Measurements from ENCODE around the gene MAPRE2. TPM values are rescaled to one million over a fixed set of nuclear protein-coding genes. Genes with fewer than 3 reads are reported as not detected.
A peak's percentile ranks its signal among the peaks of the same experiment; 100 is the strongest.

Gene MAPRE2
- total and polyA plus RNA-seq, 4 donors, result 12.5 to 57.8 (median 19.8) TPM

GRCh38 chr18:35080058-35080457 lies 38.8 kb downstream of the MAPRE2 start:
- no peak for DNase-seq
- no peak for ATAC-seq (ENCODE audit: insufficient read depth, low FRiP score)
- Histone ChIP-seq H3K4me1 (ENCODE audit: control insufficient read depth in 5 of 5, insufficient read depth in 5 of 5, low read length in 5 of 5) (peaks cover 0 to 37% (median 4%) of the 10 kb centered on the region in 5 donors), H3K27ac (ENCODE audit: low read depth in 1 of 2, low read length in 1 of 2) (no peak overlapping the region), H3K36me3 (ENCODE audit: control insufficient read depth in 4 of 4, insufficient read depth in 4 of 4, low read length in 4 of 4) (peaks cover 0 to 1% (median 0%) of the 10 kb centered on the region in 4 donors), H3K9me3 (ENCODE audit: control insufficient read depth in 4 of 4, insufficient read depth in 3 of 4, low read length in 3 of 4) (no peaks in the 10 kb centered on the region), H3K9ac (ENCODE audit: insufficient read depth in 1 of 2, low read length in 2 of 2) (no peak overlapping the region), H3K4me3 (no peak overlapping the region), H3K27me3 (ENCODE audit: control insufficient read depth in 3 of 3, insufficient read depth in 3 of 3, low read length in 2 of 3) (no peaks in the 10 kb centered on the region)
- TF ChIP-seq, protein P1, sequence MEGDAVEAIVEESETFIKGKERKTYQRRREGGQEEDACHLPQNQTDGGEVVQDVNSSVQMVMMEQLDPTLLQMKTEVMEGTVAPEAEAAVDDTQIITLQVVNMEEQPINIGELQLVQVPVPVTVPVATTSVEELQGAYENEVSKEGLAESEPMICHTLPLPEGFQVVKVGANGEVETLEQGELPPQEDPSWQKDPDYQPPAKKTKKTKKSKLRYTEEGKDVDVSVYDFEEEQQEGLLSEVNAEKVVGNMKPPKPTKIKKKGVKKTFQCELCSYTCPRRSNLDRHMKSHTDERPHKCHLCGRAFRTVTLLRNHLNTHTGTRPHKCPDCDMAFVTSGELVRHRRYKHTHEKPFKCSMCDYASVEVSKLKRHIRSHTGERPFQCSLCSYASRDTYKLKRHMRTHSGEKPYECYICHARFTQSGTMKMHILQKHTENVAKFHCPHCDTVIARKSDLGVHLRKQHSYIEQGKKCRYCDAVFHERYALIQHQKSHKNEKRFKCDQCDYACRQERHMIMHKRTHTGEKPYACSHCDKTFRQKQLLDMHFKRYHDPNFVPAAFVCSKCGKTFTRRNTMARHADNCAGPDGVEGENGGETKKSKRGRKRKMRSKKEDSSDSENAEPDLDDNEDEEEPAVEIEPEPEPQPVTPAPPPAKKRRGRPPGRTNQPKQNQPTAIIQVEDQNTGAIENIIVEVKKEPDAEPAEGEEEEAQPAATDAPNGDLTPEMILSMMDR (IDR thresholded peaks at IDR 0.05; ENCODE audit: control extremely low read depth, extremely low read depth), result no peak
- whole genome bisulfite sequencing, 2 donors, result 92 to 95% methylated on average over 1 of the region's 1 CpG

DNA sequence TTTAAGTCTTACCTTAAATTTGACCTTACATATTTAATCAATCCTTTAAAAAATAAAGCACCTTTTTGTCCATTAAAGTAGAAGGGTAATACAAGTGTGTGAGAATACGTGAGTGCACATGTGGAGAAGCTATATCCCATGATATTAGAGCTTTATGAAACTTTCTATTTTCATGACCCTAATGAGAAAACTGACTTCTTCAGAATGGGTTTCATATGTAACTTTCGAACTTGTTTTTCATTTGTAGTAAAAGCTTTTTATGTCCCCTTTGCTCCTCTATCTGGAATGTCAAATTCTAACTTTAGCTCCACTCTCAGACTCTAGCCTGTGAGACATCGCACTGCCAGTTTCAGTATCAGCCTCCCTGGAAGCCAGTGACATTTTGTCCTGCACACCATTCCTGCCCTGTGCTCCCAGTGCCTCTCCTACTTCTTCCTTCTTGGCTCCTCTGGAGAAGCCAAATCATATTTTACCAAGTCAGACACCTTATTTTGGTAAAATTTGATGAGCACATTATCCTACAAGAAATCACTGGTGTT lies 42.0 kb downstream of the MAPRE2 start:
- H3K4me1 ChIP-seq (ENCODE audit: control insufficient read depth in 5 of 5, insufficient read depth in 5 of 5, low read length in 5 of 5), result peaks cover 0 to 41% (median 2%) of the 10 kb centered on the region in 5 donors
- 89 to 97% methylated on average over 3 of the region's 3 CpGs for WGBS, 2 donors

GRCh38 chr18:35084494-35085449 lies 43.6 kb downstream of the MAPRE2 start:
- 61 to 68% methylated on average over 5 of the region's 5 CpGs for WGBS, 2 donors
- no peak for ATAC-seq (ENCODE audit: insufficient read depth, low FRiP score)
- peaks cover 0 to 35% (median 2%) of the 10 kb centered on the region in 5 donors for H3K4me1 ChIP-seq (ENCODE audit: control insufficient read depth in 5 of 5, insufficient read depth in 5 of 5, low read length in 5 of 5)
- no peak overlapping the region for H3K4me3 ChIP-seq
- TF ChIP-seq, protein P1 (IDR thresholded peaks at IDR 0.05; ENCODE audit: control extremely low read depth, extremely low read depth), result no peak
- H3K27me3 ChIP-seq (ENCODE audit: control insufficient read depth in 3 of 3, insufficient read depth in 3 of 3, low read length in 2 of 3), result no peaks in the 10 kb centered on the region
- H3K36me3 ChIP-seq (ENCODE audit: control insufficient read depth in 4 of 4, insufficient read depth in 4 of 4, low read length in 4 of 4), result peaks cover 0 to 1% (median 0%) of the 10 kb centered on the region in 4 donors
- H3K27ac ChIP-seq (ENCODE audit: low read depth in 1 of 2, low read length in 1 of 2), result peak overlapping the region in 1 of 2 donors; percentile 85
- H3K9me3 ChIP-seq (ENCODE audit: control insufficient read depth in 4 of 4, insufficient read depth in 3 of 4, low read length in 3 of 4), result no peaks in the 10 kb centered on the region
- no peak overlapping the region for H3K9ac ChIP-seq (ENCODE audit: insufficient read depth in 1 of 2, low read length in 2 of 2)
- no peak for DNase-seq

More for the DNA sequence above, 42.0 kb downstream of the MAPRE2 start:
- DNase-seq (no peak), ATAC-seq (ENCODE audit: insufficient read depth, low FRiP score) (no peak)
- H3K4me3 ChIP-seq, result no peak overlapping the region
- no peaks in the 10 kb centered on the region for H3K9me3 ChIP-seq (ENCODE audit: control insufficient read depth in 4 of 4, insufficient read depth in 3 of 4, low read length in 3 of 4)
- no peak overlapping the region for H3K9ac ChIP-seq (ENCODE audit: insufficient read depth in 1 of 2, low read length in 2 of 2)
- peak overlapping the region; percentile 53 to 90 for H3K27ac ChIP-seq (ENCODE audit: low read depth in 1 of 2, low read length in 1 of 2)
- TF ChIP-seq, protein P1 (IDR thresholded peaks at IDR 0.05; ENCODE audit: control extremely low read depth, extremely low read depth), result no peak
- no peaks in the 10 kb centered on the region for H3K27me3 ChIP-seq (ENCODE audit: control insufficient read depth in 3 of 3, insufficient read depth in 3 of 3, low read length in 2 of 3)
- peaks cover 0 to 1% (median 0%) of the 10 kb centered on the region in 4 donors for H3K36me3 ChIP-seq (ENCODE audit: control insufficient read depth in 4 of 4, insufficient read depth in 4 of 4, low read length in 4 of 4)
